Measurements from ENCODE around the gene FAM184B.

GRCh38 chr4:17623451-17624001 lies 157.9 kb downstream of the FAM184B start:
- TF ChIP-seq EZH2phosphoT487 (IDR thresholded peaks at IDR 0.05; ENCODE audit: borderline replicate concordance) (no peak), CTCF (conservative IDR thresholded peaks at IDR 0.05; ENCODE audit: low read length) (no peak)
